Activated CD4-positive, alpha-beta T cell treated with anti-CD3 and anti-CD28 coated beads, Interleukin-2, Interleukin-4, amounts not matched to agents 100 ng/mL and 50 ng/mL, durations not matched to agents 16 hours and 8 hours (primary cell): Measurements from ENCODE around the gene SSX5.
A peak's percentile ranks its signal among the peaks of the same experiment; 100 is the strongest.
"Not testable (repeated sequence)": the region's sequence is repeated elsewhere in the genome, so short reads cannot be mapped to it uniquely, and the experiment has no call there.

Experiments
- DNase-seq: peaks from one replicate; pipeline ENCODE4 v3.0.0-alpha.2; 2020; ENCODE audit warnings: low spot score

SSX5 gene

GRCh38 chrX:48196745-48197201 lies at the start of gene SSX5:
Gene SSX5 (minus strand): TSS chrX:48196795. CDS start chrX:48195358, 1,437 bp downstream.
- no peak for DNase-seq

- DNase-seq: not testable (repeated sequence)
Measured at GRCh38 chrX:48224196-48224595, 27.6 kb upstream of the SSX5 start.

DNA sequence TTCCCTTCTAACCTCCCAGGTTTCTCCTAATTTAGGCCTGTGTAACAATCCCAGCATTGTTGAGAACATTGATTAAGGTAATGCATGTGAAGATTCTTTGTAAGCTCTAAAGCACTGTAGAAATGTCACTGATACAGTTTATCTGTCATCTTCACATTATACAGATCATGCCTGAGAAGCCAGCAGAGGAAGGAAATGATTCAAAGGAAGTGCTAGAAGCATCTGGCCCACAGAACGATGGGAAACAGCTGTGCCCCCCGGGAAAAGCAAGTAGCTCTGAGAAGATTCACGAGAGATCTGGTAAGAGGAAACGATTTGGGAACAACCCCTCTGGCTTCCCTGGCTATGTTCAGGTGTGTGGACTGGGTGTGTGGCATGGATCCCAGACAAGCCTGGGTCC lies 17.7 kb upstream of the SSX5 start:
- not testable (repeated sequence) for DNase-seq

- DNase-seq: not testable (repeated sequence)
Measured at GRCh38 chrX:48190024-48190423, 6.6 kb downstream of the SSX5 start.

GRCh38 chrX:48181882-48182281 lies 14.7 kb downstream of the SSX5 start:
- DNase-seq: not testable (repeated sequence)

- no peak for DNase-seq
Measured at GRCh38 chrX:48180811-48181210, 15.8 kb downstream of the SSX5 start.

GRCh38 chrX:48179691-48180090 lies 16.9 kb downstream of the SSX5 start:
- no peak for DNase-seq

DNA sequence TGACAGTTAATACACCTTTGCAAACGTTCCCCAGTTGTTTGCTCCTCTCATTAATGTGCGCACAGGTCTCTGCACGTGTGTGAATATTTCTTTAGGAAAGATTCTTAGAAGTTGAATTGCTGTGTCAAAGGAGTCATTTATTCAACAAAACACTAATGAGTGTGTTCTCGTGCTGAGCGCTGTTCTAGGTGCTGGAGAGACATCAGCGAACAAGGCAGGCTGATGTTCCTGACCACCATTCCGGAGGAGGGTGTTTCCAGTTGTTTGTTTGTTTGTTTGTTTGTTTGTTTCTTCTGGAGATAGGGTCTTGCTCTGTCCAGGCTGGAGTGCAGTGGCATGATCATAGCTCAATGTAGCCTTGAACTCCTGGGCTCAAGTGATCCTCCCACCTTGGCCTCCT lies 30.3 kb downstream of the SSX5 start:
- not testable (repeated sequence) for DNase-seq

DNA sequence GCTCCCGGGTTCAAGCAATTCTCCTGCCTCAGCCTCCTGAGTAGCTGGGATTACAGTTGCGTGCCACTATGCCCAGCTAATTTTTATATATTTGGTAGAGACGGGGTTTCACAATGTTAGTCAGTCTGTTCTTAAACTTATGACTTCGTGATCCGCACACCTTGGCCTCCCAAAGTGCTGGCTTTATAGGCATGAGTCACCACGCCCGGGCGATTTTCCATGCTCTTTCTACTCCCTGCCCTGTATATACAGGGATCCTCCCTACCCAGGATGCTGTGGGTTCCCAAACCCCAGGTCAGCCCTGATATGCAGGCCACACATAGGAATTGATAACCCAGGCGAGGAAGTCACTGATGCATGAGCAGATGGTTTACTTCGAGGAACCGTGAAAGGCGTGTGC lies 31.4 kb downstream of the SSX5 start:
- DNase-seq: no peak

- DNase-seq: no peak
Measured at GRCh38 chrX:48156014-48156413, 40.6 kb downstream of the SSX5 start.

GRCh38 chrX:48154796-48155195 lies 41.8 kb downstream of the SSX5 start:
- no peak for DNase-seq

DNA sequence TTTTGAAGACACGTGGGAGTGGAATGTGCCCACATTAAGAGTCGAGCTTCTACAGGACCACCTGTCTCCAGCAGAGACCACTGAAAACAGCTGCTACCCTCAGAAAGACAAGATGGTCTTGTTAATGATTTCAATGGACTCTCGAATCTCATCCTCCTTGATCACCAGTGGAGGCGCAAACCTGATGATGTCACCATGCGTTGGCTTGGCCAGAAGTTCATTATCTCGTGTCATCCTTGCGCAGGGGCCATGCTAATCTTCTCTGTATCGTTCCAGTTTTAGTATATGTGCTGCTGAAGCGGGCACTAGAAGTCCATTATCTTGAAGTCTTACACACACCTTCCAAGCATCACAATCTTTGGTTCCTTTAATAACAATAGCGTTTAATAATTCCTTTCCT lies 42.8 kb downstream of the SSX5 start:
- DNase-seq: no peak

DNA sequence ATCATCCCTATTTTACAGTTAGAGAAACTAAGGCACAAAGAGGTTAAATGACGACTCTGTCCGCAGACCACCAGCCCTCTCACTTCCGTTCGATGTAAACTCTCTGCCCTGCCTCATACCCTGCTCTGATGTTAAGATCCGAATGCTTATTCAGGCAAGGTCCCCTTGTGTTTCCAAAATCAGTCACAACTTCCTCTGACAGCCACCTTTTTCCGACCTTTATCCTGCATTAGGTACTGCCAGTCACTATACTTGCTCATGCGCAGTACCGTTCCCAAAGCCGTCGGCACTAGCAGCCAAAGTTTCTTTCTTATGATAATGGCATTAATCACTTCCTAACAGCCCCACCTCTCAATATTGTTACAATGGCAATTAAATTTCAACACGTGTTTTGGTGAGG lies 53.9 kb downstream of the SSX5 start:
- DNase-seq: peak; percentile 4

- DNase-seq: not testable (repeated sequence)
Measured at GRCh38 chrX:48141810-48142508, 54.6 kb downstream of the SSX5 start.

DNA sequence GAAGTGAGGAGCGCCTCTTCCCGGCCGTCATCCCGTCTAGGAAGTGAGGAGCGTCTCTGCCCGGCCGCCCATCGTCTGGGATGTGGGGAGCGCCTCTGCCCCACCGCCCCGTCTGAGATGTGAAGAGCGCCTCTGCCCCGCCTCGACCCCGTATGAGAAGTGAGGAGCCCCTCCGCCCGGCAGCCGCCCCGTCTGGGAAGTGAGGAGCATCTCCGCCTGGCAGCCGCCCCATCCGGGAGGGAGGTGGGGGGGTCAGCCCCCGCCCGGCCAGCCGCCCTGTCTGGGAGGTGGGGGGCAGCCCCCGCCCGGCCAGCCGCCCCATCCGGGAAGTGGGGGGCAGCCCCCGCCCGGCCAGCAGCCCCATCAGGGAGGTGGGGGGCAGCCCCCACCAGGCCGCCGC lies 57.5 kb downstream of the SSX5 start:
- not testable (repeated sequence) for DNase-seq
